ENCODE results near the gene SPON1. TPM values are rescaled to one million over a fixed set of nuclear protein-coding genes. Genes with fewer than 3 reads are reported as not detected.

SPON1 gene
- total and polyA plus RNA-seq, 2 of the 8 experiments (the other 6 are each of a cell fraction or from before 2014, with no cell fraction given): 1.5 to 5.4 TPM

DNA sequence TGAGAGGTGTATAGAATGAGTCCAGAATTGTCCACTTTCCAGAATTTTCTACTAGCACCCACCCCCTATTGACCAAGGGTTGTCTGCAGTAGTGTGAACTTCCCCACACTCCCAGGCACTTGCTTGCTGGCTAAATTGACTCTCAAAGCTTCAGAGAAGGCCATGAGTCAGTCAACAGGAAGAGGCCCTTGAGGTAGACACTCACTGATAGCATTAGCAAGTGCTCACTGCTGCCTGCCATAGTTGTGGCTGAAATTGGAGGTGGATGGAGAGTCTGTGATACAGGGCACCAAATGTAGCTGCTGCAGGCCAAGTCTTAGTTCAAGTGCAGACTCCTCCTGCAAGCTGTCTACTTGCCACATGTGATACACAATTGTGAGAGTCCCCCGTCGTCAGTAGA, 156.8 kb downstream of the SPON1 start:
- no peak for DNase-seq (ENCODE audit: low read depth in 1 of 2, low spot score in 2 of 2)
- Histone ChIP-seq H4K8ac (ENCODE audit: extremely low read depth, insufficient read depth, low read length) (no peak overlapping the region), H2AFZ (ENCODE audit: low read length) (no peak overlapping the region), H3K4me3 (ENCODE audit: extremely low read depth in 1 of 4, insufficient read depth in 2 of 4, low read depth in 3 of 4, low read length in 4 of 4) (no peak overlapping the region), H2BK5ac (ENCODE audit: low read depth, low read length) (no peak overlapping the region), H3K4ac (replicated peaks; ENCODE audit: insufficient read length, low read depth, low read length) (no peak overlapping the region), H3K14ac (ENCODE audit: insufficient read length) (no peak overlapping the region), H2BK120ac (replicated peaks; ENCODE audit: low read depth, low read length) (no peak overlapping the region), H3K23ac (ENCODE audit: insufficient read length) (no peak overlapping the region), H3K4me2 (ENCODE audit: insufficient read depth in 1 of 2, low read depth in 2 of 2, low read length in 2 of 2) (no peak overlapping the region), H3K79me2 (ENCODE audit: control insufficient read depth in 1 of 2, insufficient read depth in 2 of 2, low read length in 2 of 2) (no peaks in the 10 kb centered on the region), H2BK12ac (ENCODE audit: low read depth, low read length) (no peak overlapping the region), H3K79me1 (ENCODE audit: low read depth, low read length) (no peaks in the 10 kb centered on the region), H2AK5ac (ENCODE audit: low read depth, low read length) (no peak overlapping the region), H3K9ac (replicated peaks in 1 of 4; ENCODE audit: extremely low read depth in 1 of 4, low read depth in 3 of 4, low read length in 3 of 4) (no peak overlapping the region), H4K5ac (ENCODE audit: insufficient read length, low read depth, low read length) (no peak overlapping the region), H4K20me1 (replicated peaks in 1 of 2; ENCODE audit: control insufficient read depth in 1 of 2, insufficient read depth in 2 of 2, low read length in 2 of 2) (no peaks in the 10 kb centered on the region), H4K91ac (replicated peaks; ENCODE audit: insufficient read length, low read length) (no peak overlapping the region), H2BK20ac (ENCODE audit: low read length) (no peak overlapping the region), H3K23me2 (ENCODE audit: low read depth, low read length) (peaks cover 3% of the 10 kb centered on the region; the same call in 1 of the 2 replicates), H3K4me1 (replicated peaks in 1 of 4; ENCODE audit: control insufficient read depth in 3 of 4, insufficient read depth in 4 of 4, low read length in 3 of 4) (no peaks in the 10 kb centered on the region), H3K27me3 (replicated peaks in 1 of 4; ENCODE audit: control insufficient read depth in 3 of 4, extremely low read depth in 1 of 4, insufficient read depth in 3 of 4, low read length in 3 of 4) (no peaks in the 10 kb centered on the region), H3K9me3 (ENCODE audit: insufficient read depth in 2 of 2, low read depth in 1 of 2, low read length in 1 of 2) (no peaks in the 10 kb centered on the region), H2BK15ac (ENCODE audit: low read length) (no peak overlapping the region), H3K56ac (replicated peaks; ENCODE audit: insufficient read length, low read depth, low read length) (no peak overlapping the region), H3K36me3 (ENCODE audit: control insufficient read depth in 2 of 4, insufficient read depth in 4 of 4, low read length in 3 of 4) (no peaks in the 10 kb centered on the region), H3K27ac (ENCODE audit: low read depth, low read length) (no peak overlapping the region), H3K18ac (ENCODE audit: extremely low read depth, low read length) (no peak overlapping the region)
- CTCF ChIA-PET (ENCODE audit: partially characterized antibody): interaction anchor here (0.7 to 1.2 kb wide), 5 partner anchors 9 to 995 kb away, joined by 3 to 4 read pairs (median 3); partner anchors contain the start of gene INSC
- POLR2A ChIA-PET (ENCODE audit: partially characterized antibody): no interaction called here
- TF ChIP-seq HDAC2 (IDR thresholded peaks at IDR 0.05; ENCODE audit: borderline replicate concordance in 1 of 2, low read depth in 2 of 2, low read length in 2 of 2): no peak
- 81% methylated on average over 2 of the region's 2 CpGs; no CpG with 5 or more reads in 1 of the 2 experiments for WGBS, 2 experiments (ENCODE audit: extremely low coverage in 1 of 2, insufficient coverage in 1 of 2, insufficient read length in 1 of 2, insufficient replicate concordance in 2 of 2, low coverage in 1 of 2, low lambda C conversion rate in 2 of 2, missing lambda C conversion rate in 1 of 2)
- no peak for FAIRE-seq
